GM21423 (cell line): ENCODE results near the gene BRAT1.

Source experiments
- ATAC-seq: cut with Tn5 transposase; IDR thresholded peaks from one replicate; pipeline ENCODE4 v1.9.1; 2021; ENCODE audit warnings: mild to moderate bottlenecking, moderate library complexity; ENCODE audit not compliant: unreplicated experiment

Gene BRAT1

DNA sequence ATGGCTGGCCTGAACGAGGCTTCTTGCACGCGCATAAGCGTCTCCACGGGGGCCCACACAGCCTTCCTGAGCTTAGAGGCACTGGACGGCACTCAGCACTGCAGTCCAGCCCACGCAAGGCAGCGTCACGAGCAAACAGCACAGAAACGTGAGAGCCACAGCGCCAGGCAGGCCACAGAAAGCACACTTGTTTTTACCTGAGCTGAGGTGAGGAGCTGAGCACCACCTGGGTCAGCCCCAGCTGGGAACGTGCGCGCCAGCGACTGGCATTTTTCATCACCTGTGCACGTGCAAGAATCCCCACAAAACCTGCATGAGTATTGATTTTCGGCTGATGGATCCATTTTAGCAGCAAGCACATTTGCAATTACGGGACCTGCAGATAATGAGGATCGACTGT is 30.1 kb upstream of the BRAT1 start:
- ATAC-seq, result no peak

DNA sequence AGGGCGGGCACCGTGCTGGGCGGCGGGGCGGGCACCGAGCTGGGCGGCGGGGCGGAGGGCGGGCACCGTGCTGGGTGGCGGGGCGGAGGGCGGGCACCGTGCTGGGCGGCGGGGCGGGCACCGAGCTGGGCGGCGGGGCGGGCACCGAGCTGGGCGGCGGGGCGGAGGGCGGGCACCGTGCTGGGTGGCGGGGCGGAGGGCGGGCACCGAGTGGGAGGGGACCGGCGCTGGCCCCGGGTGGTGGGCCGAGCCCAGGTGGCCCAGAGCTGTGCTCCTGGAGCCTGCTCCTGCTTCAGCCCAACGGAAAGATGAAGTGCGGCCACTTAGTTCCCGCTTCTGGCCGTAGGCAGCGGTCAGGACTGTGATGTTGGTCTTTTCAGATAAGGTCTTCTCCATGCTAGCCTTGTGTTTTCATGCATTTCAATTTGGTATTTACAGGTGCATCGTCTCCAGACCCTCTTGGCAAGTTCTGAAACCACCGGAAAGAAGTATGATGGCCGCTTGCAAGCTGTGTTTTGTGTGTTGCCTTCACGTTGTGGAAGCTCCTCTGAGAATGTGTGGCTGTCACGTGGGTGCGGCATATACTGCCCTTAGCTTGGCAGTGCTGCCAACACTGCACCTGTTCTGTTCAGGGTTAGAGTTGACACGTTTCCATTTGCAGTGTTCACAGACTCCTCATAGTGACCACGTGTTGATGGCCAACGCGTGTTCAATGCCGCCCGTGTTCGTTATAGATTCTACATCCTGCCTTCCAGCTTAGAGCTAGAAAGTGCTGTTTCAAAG is 28.7 kb upstream of the BRAT1 start:
- no peak for ATAC-seq

DNA sequence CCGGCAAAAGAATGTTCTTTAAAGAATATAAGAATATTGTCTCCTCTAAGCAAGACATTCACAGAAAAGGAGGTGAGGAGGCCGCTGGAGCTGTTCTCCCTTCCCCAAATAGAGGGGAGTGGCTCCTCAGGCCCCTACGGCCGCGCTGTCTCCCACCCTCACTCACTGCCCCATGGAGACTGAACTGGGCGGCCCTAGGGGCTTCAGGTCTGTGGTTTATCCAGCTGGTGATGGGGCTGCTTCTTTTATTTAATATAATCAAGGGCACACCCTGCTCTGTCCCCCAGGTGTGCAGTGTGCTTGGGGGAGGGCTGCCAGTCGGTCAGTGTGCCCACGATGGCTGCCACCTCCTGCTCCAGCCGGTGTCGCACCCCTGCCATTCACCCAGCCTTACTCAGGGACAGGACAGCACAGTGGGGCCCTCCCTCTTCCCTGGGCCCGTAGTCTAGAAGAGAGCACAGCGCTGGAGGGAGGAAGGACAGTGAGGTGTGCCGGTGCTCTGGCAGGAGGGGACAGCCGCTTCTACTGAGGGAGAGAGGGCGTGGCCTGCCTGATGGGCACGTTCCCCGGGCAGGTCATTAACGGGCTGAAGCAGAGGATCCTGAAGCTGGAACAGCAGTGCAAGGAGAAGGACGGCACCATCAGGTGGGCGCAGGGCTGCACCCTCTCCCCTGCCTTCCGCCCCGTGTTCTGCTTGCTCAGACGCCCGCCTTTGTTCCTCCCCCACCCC is 26.8 kb upstream of the BRAT1 start:
- no peak for ATAC-seq

DNA sequence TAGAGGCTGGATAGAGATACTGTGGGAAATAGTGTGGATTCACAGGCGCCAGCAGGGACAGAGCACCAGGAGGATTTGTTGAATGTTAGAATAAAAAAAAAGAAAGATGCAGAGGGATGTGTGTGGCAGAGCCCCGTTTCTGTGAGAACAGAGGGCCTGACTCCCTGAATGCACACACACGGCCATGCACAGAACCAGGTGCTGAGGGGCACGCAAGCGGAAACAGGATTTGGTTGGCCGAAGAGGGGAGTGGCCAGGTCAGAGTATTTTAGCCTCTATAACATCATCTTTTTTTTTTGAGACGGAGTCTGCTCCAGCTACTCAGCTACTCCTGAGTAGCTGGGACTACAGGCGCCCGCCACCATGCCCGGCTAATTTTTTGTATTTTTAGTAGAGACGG is 25.3 kb upstream of the BRAT1 start:
- no peak for ATAC-seq

DNA sequence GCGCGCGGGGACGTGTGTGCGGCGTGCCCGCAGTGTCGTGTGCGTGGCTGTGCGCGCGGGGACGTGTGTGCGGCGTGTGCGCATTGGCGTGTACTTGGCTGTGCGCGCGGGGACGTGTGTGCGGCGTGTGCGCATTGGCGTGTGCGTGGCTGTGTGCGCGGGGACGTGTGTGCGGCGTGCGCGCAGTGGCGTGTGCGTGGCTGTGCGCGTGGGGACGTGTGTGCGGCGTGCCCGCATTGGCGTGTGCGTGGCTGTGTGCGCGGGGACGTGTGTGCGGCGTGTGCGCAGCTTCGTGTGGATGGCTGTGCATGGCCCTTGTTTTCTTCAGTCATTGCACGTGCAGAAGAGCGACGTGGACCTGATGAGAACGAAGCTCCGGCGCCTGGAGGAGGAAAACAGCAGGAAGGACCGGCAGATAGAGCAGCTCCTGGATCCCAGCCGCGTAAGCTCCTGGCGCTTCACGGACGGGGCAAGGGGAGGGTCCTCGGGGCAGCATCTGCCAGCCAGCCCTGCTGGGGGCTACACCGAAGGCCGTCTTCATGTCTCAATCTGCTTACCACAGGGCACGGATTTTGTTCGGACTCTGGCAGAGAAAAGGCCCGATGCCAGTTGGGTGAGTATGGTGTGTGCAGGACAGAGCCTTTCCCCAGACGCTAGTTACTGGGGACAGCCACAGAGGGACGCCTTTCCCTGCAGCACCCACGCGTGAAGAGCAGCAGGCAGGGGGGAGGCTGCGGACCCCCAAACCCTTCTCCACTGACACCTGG is 22.8 kb upstream of the BRAT1 start:
- no peak for ATAC-seq

DNA sequence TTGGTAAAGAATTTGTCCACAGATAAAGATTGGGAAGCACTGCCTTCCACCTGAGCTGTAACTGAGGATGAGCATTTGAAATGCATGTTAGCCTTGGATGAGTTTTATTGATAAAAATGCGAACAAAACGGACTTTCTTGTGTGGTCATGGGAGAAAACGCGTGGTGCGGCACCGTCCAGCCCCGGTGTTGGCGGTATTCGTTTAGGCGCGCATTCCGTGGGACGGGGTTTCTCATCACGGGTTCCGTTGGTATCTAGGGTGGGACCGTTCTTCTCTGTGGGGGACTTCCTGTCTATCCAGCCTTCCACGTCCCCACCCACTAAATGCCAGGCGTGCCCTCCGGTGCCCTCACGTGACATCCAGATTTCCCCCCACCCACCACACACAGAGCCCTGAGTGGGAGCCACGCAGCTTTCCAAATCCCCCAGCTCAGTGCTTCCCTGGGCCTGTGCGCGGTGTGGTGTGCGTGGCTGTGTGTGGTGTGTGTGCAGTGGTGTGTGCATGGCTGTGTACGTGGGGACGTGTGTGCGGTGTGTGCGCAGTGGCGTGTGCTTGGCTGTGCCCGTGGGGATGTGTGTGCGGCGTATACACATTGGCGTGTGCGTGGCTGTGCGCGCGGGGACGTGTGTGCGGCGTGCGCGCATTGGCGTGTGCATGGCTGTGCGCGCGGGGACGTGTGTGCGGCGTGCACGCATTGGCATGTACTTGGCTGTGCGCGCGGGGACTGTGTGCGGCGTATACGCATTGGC is 21.6 kb upstream of the BRAT1 start:
- ATAC-seq, result no peak

DNA sequence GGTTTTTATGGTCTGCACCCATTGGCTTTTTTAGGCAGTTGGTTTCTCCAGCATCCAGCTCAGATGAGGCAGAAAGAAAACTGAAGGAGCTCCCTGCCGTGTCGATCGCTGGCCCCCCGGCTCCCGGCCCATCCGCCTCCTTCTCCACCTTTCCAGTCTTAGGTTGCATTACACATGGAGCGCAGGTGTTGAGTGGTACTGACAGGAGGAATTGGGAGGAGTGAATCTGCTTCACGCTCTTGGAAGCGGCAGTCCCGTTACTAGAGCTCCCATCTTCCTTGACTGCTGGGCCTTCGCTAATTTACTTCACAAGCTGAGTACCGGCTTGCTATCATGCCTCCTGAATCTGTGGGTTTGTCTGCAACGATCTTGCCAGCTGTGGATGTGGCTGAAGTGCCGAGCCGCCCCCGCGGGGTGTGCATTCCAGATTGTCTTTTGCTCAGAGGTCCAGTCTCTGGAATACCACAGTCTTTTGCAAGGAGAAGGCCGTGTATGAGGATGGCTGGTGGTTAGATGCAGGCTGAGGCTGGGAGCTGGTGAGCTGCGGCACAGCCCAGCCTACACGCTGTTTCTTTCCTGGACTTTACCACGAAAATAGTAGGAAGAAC is 20.5 kb upstream of the BRAT1 start:
- no peak for ATAC-seq

DNA sequence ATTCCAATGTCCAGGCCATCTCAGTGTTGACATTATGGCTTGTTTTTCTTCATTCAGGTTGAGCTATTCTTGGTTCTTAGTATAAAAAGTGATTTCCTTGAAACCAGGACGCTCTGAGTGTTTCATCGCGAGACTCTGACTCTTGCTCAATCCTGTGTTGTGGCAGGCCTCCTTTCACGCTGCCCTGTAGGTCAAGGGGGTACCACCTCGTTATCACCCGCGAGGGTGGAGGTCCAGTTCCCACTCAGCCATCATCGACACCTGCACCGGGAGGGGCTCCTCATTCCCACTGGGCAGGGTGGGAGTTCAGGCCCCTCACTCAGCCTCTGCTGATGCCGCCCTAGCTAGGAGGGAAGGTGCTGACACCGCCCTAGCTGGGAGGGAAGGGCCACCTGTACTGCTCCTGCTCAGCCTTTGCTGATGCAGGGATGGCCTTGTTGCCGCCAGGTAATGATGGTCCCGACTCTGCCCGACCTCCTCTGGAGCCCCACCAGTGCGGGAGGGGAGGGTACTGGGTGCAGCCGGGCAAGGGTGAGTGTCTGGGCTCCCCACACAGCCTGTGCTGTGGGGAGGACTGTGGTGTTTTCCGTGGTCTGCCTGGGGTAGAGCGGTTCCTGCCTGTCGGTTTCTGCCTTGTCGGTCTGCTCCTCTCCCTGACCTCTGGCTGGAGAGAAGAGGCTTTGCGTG is 19.9 kb upstream of the BRAT1 start:
- no peak for ATAC-seq

DNA sequence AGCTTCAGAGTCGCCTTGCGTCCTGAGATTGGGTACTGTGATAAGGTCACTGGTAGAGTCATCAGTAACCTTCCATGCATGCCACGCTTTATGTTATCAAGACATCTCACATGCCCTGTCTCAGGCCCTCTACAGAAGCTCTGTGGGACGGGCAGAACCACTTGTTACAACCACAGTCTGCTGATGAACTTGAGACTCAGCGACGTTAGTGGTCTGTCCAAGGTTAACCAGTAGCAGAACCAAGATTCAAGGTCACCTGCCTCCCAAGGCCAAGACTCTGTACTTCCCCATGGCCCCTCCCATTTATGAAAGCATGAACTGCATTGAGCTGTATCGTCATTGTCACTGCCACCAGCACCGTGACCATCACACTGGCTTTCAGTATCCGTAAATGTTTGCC is 18.4 kb upstream of the BRAT1 start:
- no peak for ATAC-seq

DNA sequence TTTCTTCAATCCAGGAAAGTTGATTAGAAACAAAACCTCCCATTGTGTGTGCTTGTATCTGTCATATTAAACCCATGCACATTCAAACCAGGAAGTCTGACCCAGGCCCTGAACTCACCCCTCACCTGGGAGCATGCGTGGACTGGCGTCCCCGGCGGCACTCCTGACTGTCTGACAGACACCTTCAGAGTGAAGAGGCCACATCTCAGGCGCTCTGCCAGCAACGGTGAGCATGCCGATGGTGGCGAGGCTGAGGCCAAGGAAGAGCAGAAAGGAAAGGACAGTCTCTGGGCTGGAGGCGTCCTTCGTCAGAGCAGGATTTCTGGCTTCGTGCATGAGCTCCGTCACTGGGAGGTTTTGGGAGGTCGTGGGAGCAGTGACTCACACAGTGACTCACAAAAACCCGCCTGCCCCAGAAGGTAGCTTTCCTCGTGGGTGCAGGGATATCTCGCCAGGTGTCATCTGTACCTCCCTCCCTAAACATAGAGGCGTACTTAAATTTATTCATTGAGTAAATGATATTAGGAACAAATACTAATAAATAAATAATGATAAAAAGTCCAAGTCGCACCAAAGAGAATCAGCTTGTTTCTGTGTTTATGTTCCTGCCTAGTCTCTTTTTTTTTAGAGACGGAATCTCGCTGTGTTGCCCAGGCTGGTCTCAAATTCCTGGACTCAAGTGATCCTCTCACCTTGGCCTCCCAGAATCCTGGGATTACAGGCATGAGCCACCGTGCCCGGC is 16.9 kb upstream of the BRAT1 start:
- no peak for ATAC-seq

DNA sequence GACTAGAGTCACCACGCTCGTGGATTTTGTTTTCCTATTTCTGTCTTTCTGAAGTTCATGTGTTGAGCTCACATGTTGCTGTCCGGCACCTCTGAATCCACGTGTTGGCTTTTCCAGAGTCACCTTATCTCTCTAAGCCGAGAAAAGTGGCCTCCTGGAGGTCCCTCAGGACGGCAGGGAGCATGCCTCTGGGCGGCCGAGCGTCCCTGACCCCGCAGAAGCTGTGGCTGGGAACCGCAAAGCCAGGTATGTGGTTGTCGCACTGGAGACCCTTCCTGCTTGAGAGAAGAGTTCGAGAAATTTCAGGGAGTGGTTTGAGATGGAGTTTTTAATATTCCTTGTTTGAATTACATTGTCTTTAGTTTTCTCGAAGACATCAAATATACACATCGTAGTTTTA is 16.1 kb upstream of the BRAT1 start:
- ATAC-seq, result no peak

DNA sequence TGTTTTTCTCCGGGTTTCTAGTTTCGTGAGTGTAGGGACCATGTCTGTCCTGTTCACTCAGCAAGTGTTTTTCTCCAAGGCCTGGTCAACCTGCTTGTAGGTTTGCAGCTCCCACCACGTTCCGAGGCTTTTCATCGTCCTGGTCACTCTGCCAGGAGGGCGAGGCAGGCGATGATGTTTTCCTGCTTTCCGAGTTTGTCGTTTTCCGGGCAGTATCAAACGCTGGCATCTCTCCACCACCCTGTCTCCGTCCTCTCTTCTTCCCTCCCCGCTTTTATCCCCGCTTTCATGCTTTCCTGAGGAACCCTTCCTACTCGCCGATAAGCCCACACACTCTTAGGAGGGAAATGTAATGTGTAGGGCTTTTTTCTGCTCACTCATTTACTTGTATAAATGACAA is 14.7 kb upstream of the BRAT1 start:
- ATAC-seq, result no peak

DNA sequence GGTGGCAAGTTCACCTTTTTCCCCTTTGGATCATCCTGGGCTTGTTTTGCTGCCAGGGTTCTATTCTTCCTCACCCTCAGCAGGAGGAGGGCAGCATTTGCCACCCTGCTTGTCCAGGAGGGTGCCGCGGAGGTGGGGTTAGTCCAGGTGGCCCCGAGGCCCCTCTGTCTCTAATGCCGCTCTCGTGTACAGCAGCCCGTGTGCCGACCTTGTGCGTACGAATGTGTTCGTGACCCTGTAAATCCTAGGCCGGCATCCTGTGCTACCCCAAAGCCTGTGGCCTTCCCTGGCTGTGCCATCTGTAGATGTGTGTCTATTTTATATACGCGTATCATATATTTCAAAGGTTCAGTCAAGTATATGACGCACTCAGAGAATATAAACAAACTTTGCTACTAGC is 14.1 kb upstream of the BRAT1 start:
- no peak for ATAC-seq

DNA sequence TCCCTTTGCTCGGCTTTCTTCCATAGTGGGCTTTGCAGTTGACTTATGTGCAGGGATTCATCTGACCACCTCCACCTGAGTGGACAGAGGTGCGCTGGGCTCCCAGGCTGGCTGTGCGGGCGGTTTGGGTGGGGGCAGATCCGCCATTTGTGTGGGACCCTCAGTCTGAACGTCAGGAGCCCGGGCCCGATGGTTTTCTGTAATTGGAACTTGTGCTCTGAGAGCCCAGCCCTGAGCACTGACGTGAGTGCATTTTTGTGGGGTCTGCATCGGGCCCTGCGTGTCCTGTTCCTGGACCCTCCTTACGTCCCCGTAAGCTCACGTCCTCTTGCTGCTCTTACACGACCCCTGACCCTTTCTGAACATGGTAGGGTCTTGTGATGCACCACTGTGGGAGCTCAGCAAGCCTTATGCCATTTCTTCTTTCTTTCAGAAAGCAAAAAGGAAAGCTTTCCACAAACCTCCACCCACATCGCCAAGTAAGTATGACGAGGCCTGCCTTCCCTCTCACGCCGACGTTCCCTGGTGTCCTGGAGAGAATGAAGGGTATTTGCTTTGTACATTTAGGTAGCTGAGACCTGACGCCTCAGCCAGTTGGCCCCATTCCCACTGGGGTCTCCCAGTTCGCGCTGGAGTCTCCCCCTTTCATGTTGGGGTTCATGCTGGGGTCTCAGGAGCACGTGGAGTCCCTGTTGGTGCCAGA is 13.3 kb upstream of the BRAT1 start:
- no peak for ATAC-seq

DNA sequence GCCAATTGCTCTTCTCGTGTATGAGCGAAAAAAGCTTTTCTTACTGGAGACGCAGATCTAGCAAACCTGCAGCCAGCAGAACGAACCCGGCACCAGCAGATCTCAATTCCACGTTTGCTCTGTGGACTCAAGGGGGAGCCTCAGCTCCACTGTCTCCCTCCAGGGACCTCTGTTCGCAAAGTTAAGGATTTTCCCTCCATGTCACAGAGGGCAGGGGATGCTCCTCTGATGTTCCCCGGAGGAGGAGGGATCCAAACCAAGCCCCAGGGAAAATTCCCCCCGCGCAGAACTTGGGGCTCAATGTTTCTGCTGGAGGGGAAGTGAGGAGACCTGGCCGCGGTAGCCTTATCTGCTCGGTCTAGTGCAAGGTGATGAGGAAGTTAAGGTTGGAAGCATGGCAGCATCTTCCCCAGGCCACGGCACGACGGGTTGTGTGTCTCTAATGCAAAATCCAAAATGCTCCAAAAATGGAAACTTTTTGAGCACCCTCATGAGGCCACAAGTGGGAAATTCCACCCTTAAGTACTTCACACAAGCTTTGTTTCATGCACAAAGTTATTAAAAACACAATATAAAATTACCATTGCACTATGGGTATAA is 12.5 kb upstream of the BRAT1 start:
- ATAC-seq, result no peak

DNA sequence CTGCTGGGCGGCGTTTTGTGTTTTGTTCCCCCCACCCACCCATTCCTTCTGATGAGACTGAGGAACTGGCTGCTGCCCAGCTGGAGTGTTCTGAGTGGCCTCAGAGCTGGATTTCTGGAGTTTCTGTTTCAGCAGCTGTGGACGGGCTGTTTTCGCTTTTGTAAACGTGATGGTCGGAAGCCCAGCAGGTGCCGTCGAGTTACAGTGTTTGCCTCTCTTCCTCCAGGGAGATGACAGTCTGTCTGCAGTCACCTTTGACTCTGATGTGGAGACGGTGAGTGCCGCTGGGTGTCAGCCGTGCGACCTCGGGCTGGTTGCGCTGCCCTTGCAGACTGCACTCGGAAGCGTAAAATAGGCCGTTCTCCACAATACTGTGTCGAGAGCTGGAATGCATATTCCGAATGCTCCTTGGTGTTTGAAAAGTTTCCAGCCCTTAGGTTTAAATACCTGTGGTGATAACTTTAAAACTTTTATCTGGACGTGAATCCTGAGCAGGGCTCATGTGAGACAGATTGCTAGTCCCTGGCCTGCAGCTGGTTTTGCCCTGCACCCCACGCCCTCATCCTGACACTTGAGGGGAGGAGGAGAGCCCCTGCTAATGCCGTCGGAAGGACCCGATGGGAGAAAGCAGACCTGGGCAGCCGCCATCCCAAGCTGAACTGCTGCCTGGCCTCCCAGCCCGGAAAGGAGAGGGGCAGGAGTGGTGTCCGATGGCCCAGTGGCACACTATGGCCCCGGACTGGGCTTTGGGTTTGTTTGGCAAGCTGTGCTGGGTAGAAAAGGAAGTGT is 11.8 kb upstream of the BRAT1 start:
- no peak for ATAC-seq

DNA sequence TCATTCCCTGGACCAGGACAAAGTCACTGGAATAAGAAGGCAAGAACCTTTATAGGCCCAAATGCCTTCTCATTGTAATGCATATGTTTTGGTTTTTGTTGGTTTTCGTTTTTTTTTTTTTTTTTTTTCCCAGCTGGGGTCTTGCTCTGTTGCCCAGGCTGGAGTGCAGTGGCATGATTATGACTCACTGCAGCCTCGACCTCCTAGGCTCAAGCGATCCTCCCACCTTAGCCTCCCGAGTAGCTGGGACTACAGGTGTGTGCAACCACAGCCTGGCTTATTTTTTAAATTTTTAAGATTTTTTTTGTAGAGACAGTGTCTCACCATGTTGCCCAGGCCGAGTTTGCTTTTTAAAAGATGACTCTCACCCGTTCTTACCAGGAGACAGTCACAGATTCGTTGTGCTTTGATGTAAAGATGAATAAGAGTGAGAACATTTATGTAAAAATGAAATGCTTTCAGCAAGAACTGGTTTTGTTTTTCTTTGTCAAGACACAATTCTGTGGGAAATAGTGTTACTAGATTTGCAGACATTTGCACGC is 11.1 kb upstream of the BRAT1 start:
- ATAC-seq, result no peak
